Gastrocnemius medialis (tissue), 4 donors: ENCODE data around the gene CDO1.

Experiments used
- CTCF ChIP-seq, 5 experiments: fragments of 450-650 bp in 3 of 5; fragments of 200-600 bp in 2 of 5; sonication (generic) in 2 of 5; IDR thresholded peaks in 4 of 5; conservative IDR thresholded peaks in 1 of 5; 1 replicate in 4 of 5; 2 replicates in 1 of 5; pipeline ENCODE4 v1.5.1; 2016 to 2019; ENCODE audit warnings: antibody characterized with exemption in 5 of 5, mild to moderate bottlenecking in 3 of 5, moderate library complexity in 3 of 5
- POLR2A ChIP-seq, 2 donors: fragments of 450-650 bp; IDR thresholded peaks; one replicate each; pipeline ENCODE4 v1.6.1; 2017; ENCODE audit warnings: antibody characterized with exemption in 2 of 2, mild to moderate bottlenecking in 2 of 2, moderate library complexity in 2 of 2

GRCh38 chr5:115857626-115858349 is 41.3 kb upstream of the CDO1 start:
- TF ChIP-seq CTCF (IDR thresholded peaks at IDR 0.05 in 4 of 5, conservative IDR thresholded peaks at IDR 0.05 in 1 of 5) (no peak), POLR2A (IDR thresholded peaks at IDR 0.05) (no peak)
